GM19238 (cell line): ENCODE measurements around the gene GRK5.
"Not testable (repeated sequence)": the region's sequence is repeated elsewhere in the genome, so short reads cannot be mapped to it uniquely, and the experiment has no call there.

Experiments used
- DNase-seq: peaks from one replicate; pipeline ENCODE4 v3.0.0; 2011; ENCODE audit warnings: low spot score; ENCODE audit not compliant: insufficient read length

The GRK5 gene

DNA sequence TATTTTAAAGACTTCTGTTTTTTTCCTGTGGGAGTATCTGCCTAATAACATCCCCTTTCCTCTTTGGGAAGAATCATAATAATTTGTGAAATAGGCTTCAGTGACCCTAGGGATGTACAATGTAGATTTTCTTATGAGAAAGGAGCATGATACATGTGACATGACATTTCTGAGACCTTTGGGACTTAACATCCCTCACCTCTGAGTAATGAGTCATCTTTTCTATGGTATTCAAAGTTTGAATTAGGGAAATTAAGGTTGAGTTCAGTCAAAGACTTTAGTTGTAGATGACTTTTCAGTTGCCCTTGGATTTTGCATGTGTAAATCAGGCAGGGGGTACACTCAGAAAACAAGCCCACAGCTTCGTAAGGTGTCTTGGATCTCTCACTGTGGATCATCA is 14.3 kb downstream of the GRK5 start:
- no peak for DNase-seq

DNA sequence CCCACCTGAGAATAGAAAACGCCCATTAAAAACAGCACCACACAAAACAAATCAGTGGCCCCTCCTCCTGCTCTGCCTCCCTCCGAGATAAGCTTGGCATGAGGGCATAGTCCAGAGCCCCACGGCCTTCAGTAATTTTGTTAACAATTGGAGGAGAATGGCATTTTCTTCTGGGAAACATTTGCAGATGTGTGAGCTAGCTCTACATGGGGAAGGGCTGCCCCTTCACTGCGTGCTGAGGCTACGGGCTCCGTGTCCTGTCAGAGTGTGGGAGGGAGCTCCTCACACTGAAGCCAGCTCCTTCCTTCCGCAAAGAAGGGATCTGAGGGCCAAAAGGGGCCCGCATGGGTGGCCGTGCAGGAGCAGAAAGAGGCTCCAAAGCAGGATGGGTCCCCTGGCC is 15.2 kb downstream of the GRK5 start:
- DNase-seq, result no peak

DNA sequence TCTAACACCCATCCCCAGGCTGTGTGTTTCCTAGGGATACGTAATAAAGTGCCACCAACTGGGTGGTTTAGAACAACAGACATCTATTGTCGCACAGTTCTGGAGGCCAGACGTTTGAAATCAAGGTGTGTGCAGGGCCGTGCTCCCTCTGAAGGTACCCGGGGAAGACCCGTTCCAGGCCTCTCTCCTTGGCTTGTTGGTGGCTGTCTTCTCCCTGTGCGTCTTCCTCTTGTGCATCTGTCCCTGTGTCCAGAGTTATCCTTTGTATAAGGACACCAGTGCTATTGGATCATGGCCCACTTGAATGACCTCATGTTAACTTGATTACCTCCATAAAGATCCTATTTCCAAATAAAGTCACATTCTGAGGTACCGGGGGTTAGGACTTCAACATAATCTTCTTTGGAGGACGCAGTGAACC is 15.6 kb downstream of the GRK5 start:
- DNase-seq, result no peak

DNA sequence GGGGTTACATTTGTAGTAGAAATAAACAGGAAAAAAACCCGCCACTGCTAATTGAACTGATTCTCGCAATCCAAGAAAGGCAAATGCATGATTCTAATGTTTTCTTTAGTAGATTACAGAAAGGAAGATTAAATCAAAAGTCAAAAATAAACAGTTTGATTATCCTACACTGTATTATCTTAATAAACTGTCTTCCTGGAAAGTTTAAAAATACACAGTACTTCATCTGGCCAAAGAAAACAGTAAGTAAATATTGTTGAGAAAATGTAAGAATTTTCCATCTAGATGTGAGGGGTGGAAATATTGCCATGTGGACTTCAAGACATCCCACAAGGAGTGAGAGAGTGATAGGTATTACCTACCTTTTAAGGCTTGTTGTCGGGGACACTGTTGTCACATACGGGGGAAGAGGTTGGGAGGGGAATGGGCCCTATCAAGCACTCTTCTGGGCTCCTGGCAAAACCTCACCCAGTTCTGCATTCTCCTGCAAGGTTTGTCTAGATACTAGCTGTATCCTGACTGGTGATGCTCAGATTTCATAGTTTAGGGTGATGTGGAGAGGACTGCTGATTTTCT is 17.8 kb downstream of the GRK5 start:
- no peak for DNase-seq

DNA sequence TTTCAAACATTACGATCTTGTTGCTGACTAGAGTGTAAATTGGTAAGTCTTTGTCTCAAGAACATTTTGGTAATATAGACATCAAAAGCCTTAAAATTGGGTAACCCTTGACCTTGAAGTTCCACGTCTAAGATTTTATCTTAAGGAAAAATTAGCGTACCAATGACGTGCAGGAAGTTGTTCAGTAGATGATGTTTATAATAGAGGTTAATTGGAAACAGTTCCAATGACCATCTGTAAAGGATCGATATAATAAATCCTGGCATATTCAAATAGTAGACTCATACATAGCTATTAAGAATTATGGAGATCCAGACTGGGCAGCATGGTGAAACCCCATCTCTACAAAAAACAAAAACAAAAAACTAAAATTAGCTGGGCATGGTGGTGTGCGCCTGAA is 20.5 kb downstream of the GRK5 start:
- DNase-seq, result no peak

DNA sequence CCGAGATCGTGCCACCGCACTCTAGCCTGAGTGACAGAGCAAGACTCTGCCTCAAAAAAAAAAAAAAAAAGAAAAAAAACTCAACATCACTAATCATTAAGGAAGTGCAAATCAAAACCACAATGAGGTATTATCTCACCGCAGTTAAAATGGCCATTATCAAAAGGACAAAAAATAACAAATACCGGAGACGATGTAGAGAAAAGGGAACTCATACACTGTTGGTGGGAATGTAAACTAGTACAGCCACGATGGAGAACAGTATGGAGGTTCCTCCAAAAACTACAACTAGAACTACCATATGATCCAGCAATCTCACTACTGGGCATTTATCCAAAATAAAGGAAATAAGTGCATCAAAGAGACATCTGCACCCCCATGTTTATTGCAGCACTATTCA is 24.3 kb downstream of the GRK5 start:
- DNase-seq, result no peak

DNA sequence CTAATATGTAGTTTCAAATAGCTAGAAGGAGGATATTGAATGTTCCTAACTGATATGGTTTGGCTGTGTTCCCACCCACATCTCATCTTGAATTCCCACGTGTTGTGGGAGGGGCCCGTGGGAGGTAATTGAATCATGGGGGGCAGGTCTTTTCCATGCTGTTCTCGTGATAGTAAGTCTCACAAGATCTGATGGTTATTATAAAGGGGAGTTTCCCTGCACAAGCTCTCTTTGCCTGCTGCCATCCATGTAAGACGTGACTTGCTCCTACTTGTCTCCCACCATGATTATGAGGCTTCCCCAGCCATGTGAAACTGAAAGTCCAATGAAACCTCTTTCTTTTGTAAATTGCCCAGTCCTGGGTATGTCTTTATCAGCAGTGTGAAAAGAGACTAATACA is 25.1 kb downstream of the GRK5 start:
- DNase-seq, result not testable (repeated sequence)

DNA sequence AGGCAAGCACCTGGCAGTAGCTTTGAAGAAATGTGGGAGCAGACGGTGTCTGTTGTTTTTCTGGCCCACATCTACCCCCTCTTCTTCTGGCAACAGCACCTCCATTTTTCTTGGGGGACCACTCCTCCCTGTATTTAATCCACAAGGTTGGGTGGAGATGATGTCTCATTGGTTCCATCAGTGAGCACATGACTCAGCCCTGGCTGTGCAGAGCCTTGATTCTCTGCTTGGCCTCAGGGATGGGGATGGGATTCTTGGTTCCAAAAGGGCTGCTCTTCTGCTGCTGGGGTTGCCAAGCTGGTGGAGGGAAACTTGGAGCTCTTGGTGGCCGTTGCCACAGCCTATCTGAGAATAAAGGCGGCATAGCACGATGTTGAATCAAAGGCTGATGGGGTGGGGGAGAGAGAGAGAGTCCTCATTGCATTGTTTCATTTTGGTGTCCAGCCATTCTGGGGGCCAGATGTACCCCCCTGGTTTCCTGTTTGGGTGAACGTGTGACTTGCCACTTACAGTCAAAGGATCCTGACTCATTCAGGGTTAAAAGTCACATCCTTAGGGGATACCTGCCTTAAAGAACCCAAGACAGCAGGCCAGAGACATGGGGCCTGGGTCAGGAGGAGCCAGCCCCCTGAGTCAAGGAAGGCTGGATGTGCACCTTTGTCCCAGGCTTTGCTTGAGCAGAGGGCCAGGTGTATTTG is 25.9 kb downstream of the GRK5 start:
- DNase-seq, result no peak

DNA sequence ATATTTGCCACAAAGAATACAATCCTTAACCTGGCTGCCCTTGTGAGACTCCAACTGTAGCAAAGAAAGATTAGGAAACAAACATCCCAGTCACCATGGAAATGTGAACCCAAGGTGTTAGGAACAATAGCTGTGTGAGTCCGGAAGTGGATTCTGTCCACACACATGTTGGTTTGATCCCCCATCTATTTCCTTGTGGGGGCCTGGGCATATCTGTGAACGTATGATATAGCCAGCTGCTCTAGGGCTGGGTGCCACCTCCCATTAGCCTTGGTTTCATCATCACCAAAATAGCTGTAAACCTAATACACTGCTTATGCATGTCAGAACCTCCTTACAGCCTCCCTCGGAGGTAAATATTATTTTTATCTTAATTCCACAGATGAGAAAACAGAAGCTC is 26.4 kb downstream of the GRK5 start:
- no peak for DNase-seq

DNA sequence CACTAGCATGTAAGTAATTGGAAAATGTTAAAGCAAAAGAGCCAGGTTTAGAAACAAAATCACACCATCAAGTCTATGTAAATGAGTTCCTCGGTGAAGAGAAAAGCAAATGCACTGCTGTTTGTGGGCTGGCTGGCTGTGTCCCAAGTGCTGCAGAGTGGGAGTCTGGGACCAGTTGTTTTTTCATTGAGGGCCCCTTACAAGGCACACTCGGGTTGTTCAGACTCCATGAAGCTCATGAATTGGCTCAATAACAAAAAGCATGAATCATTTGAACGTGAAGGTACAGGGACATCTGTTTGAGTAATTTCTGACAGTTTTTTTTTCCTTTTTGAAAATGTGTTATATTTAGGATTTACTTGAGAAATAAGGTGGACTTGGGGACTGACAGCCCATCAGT is 28.0 kb downstream of the GRK5 start:
- no peak for DNase-seq

DNA sequence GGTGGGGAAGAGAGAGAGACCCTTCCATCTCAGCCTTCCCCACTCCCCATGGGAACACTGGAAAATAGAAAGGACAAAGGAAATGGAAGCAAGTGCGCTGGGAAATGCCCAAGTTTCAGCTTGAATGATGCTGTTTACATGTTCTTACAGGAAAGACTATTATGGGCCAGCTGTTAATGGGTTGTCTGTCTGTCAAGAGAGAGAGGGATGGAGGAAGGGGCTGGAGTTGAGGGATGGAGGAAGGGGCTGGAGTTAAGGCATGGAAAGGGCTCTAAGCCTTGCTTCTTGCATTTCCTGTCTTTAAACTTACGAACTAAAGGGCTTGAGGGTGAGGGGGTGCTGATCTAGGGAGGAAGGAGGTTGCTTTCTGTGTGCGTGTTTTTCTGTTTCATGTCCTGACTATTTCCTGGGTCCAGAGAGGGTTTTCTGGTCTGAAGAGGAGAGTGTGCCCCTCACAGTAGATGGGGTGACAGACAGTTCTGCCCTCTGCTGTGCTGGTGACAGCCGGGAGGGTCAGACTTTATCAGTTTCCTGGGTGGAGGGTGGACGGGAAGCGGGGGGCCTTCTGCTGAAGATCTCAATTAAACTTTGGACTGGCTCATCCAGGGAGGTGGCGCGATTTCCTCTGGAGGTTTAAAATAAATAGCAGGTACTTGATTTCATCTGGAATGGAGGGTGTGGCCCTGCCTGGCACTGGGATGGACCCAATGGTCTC is 30.5 kb downstream of the GRK5 start:
- no peak for DNase-seq

DNA sequence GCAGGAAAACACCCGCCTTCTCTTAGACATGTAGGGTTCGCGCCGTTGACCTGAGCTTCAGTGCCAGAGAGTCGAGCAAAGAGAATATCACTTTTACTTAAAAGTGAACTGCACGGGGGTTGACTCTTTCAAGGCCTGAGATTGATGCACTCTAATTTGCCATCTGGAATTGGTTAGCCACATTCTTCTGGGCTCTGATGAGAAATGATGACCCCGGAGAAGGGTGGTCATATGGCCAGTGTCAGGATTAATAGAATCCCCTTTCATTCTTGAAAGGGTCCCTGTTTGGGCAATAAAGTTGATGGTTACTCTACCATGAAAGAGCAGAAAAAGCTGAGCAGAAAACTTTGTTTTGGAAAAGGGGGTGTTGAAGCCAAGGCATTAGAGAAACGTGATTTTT is 31.2 kb downstream of the GRK5 start:
- DNase-seq, result no peak

DNA sequence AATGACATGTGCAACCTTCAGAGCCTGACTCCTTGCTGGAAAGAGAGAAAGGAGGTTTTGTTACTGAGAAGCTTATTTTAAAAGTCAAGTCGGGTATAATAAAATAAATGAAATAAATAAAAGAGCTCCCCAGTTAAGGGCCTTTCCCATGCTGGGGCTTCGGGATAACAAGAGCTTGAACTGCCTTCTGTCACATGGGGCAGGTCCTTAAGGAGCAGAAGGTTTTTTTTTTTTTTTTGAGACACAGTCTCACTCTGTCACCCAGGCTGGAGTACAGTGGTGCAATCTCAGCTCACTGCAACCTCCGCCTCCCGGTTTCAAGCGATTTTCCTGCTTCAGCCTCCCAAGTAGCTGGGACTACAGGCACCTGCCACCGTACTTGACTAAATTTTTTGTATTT is 31.6 kb downstream of the GRK5 start:
- not testable (repeated sequence) for DNase-seq

DNA sequence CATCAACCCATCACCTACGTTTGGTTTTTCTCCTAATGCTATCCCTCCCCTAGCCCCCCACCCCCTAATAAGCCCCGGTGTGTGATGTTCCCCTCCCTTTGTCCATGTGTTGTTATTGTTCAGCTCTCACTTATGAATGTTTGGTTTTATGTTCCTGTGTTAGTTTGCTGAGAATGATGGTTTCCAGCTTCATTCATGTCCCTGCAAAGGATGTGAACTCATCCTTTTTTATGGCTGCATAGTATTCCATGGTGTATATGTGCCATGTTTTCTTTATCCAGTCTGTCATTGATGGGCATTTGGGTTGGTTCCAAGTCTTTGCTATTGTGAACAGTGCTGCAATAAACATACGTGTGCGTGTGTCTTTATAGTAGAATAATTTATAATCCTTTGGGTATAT is 32.3 kb downstream of the GRK5 start:
- DNase-seq, result not testable (repeated sequence)

DNA sequence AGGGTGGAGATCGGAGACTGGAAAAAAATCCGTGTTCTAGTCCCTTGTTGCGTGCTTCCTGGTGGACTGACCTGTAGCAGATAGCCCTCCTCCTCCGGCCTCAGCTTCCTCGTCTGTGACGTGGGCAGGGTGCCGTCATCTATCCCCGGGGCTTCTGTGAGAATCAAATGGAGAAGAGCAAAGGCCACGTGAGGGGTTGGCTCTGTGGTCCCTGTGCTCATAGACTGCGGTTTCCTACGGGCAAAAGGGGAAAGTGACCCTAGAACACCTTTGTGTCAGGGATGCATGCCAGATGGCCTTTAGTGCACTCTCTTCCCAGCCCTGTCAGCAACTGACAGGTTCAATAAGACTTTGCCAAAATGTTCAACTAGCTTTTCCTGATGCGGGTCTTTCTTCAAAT is 33.7 kb downstream of the GRK5 start:
- DNase-seq, result no peak

DNA sequence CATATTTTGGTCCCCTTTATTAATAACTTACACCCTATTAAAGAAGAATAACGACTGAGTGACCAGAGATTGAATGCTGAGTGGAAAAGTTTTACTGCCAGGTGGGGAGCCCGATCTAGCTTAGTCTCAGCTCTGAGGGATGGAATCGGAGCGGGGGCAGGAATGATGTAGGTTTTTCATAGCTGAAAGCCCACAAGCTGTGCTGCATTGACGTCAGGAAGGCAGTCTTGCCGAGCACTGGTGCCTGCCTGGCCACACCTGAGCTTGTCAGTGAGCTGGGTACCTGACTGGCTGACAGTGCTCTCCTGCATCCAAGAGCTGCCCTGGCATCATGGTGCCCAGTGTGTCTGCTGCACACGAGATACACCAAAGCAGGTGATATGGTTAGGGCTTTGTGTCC is 34.8 kb downstream of the GRK5 start:
- no peak for DNase-seq

DNA sequence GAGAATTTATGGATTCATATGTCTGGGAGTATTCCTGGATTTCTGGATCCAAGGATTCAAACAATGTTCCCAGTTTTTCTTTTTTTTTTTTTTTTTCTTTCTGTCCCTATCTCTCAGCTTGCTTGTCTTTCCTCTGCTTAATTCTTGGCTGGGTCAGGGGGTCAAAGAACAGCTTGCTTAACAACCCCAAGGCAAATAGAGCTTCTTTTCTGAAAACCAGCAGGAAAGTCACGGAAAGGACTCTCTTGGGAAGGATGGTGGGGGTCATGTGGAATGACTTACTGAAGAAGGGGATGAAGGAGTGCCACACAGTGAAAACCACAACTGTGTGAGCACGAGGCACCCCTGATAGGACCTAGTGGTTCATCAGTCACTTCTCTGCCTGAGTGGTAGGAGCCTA is 36.1 kb downstream of the GRK5 start:
- DNase-seq, result no peak

DNA sequence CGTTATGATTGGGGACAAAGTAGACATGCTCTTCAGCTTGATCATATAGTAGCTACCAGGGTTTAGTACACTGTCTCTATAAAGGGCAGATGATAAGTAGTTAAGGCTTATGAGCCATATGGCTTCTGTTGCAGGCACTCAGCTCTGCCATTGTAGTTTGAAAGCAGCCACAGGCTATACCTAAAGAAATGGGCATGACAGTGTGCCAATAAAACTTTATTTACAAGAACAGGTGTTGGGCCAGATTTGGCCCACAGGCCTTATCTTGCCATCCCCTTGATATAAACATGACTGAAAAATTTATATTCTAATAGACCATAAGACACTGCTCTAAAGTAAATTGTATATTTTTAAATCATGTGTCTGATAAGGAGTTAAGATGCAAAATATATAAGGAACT is 36.6 kb downstream of the GRK5 start:
- no peak for DNase-seq

DNA sequence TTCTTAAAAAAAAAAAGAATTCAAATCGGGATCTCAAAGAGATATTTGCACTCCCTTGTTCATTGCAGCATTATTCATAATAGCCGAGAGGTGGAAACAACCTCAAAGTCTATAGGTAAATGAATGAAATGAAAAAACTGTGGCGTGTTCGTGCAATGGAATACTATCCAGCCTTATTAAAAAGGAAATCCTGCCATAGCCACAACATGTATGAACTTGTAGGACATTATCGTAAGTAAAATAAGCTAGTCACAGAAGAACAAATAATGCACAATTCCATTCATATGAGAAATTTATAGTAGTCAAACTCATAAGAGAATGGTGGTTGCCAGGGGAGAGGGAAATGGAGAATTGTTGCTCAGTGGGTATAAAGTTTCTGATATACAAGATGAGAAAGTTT is 37.9 kb downstream of the GRK5 start:
- no peak for DNase-seq

DNA sequence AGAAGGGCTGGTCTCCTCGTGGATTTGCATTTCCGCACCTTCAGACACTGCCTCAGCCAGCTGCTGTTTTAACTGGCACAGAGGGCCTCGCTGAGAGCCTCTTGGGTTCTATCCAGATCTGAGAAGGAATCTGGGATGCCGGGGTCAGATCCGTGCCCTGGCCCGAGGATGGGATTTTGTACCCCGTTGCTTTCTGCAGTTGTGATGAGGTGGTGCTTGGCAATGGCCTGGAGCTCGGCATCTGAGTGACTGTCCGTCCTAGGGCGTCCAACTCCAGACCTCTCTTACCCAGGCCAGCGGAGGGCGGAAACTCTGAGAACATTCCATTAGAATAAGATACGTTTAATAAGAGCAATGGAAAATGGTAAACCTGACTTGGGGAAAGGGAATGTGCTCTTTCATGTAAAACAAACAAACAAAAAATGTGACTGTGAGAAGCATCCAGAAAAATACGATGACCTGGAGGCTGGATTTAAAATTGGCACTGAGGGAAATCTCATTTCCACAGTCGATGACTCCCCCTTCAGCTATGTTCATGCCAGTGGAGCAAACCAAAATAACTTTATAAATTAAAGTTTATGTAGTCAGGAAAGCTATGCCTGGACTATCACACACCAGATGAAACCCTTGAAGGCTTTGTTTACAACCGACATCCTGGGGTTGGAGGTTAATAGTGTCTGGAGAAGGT is 39.6 kb downstream of the GRK5 start:
- DNase-seq, result no peak

DNA sequence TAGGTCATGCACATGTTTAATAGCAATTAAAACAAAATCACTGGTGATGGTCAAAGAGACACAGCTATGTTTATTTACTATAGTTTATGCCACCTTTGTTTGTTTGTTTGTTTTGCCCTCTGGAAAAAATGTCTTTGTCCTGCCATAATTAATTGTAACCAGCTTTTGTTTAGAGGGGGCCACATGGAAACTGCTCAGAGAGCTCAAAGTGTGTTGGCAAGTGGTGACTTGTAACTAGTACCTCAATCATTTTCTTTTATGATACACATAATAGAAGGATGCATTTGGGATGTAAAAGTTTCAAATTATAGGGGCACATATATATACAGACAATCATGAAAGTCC is 40.2 kb downstream of the GRK5 start:
- no peak for DNase-seq

DNA sequence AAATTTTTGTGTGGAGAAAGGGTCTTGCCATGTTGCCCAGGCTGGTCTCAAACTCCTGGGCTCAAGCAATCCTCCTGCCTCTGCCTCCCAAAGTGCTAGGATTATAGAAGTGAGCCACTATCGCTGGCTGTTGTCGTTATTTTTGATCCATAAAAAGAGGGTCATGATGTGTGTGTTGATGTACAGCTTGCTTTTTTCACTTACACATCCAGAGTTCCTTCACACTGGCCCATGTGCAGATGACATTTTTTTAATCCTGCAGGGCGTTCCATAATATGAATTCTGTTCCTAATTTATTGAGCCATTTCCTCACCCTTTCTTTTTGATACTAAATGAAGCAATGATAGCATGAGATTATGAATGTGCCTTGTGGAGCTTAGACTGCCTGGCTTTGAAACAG is 40.8 kb downstream of the GRK5 start:
- DNase-seq, result no peak

DNA sequence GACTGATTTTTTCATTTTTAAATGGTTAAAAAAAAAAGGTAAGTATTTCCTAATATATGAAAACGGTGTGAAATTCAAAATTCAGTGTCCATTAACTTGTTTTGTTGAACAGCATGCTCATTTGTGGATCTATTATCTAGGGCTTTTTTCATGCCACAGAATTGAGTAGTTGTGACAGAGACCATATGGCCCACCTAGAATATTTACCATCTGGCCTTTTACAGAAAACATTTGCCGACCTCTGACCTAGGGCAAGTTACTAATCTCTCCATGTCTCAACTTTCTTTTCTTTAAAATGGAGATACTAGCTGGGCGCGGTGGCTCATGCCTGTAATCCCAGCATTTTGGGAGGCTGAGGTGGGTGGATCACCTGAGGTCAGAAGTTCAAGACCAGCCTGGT is 41.3 kb downstream of the GRK5 start:
- no peak for DNase-seq
